Measurements from ENCODE around the gene TMEM184B.

GRCh38 chr22:38304526-38304925, 31.7 kb upstream of the TMEM184B start:
- TF ChIP-seq, protein P1, sequence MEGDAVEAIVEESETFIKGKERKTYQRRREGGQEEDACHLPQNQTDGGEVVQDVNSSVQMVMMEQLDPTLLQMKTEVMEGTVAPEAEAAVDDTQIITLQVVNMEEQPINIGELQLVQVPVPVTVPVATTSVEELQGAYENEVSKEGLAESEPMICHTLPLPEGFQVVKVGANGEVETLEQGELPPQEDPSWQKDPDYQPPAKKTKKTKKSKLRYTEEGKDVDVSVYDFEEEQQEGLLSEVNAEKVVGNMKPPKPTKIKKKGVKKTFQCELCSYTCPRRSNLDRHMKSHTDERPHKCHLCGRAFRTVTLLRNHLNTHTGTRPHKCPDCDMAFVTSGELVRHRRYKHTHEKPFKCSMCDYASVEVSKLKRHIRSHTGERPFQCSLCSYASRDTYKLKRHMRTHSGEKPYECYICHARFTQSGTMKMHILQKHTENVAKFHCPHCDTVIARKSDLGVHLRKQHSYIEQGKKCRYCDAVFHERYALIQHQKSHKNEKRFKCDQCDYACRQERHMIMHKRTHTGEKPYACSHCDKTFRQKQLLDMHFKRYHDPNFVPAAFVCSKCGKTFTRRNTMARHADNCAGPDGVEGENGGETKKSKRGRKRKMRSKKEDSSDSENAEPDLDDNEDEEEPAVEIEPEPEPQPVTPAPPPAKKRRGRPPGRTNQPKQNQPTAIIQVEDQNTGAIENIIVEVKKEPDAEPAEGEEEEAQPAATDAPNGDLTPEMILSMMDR (IDR thresholded peaks at IDR 0.05) = peak in 3 of 4 experiments; percentile 27 to 49 (median 30)
- TF ChIP-seq POLR2AphosphoS5 (IDR thresholded peaks at IDR 0.05) (no peak), EP300 (IDR thresholded peaks at IDR 0.05) (no peak)

Data from gastroesophageal sphincter (tissue), 3 donors.